IPS-15b (cell line): ENCODE measurements around the gene MT1G.
"Not testable (repeated sequence)": the region's sequence is repeated elsewhere in the genome, so short reads cannot be mapped to it uniquely, and the experiment has no call there.

Experiments used
- H3K27me3 ChIP-seq: one replicate; pipeline ENCODE4 v1.6.1; 2013; ENCODE audit warnings: low read length; ENCODE audit not compliant: control insufficient read depth, insufficient read depth
- H3K36me3 ChIP-seq: one replicate; pipeline ENCODE4 v1.6.1; 2013; ENCODE audit warnings: low read length; ENCODE audit not compliant: control insufficient read depth, insufficient read depth
- H3K4me1 ChIP-seq: one replicate; pipeline ENCODE4 v1.6.1; 2013; ENCODE audit warnings: mild to moderate bottlenecking, low read length; ENCODE audit not compliant: control insufficient read depth, insufficient read depth
- H3K4me3 ChIP-seq: one replicate; pipeline ENCODE4 v1.5.1; 2013; ENCODE audit warnings: low read depth, low read length
- H3K9ac ChIP-seq: one replicate; pipeline ENCODE4 v1.6.1; 2013; ENCODE audit warnings: low read depth, mild to moderate bottlenecking, low read length
- H3K9me3 ChIP-seq: one replicate; pipeline ENCODE4 v1.6.1; 2013; ENCODE audit warnings: mild to moderate bottlenecking, low read length; ENCODE audit not compliant: control insufficient read depth, insufficient read depth

Gene MT1G

GRCh38 chr16:56683424-56684172 is 15.7 kb upstream of the MT1G start:
- Histone ChIP-seq H3K4me3 (peak overlapping the region; percentile 89), H3K9me3 (no peaks in the 10 kb centered on the region), H3K4me1 (peaks cover 9% of the 10 kb centered on the region), H3K9ac (no peak overlapping the region), H3K36me3 (no peaks in the 10 kb centered on the region), H3K27me3 (peaks cover 45% of the 10 kb centered on the region)

GRCh38 chr16:56682703-56683397 is 15.0 kb upstream of the MT1G start:
- Histone ChIP-seq H3K9ac (peak overlapping the region; percentile 79), H3K27me3 (peaks cover 47% of the 10 kb centered on the region), H3K9me3 (no peaks in the 10 kb centered on the region), H3K4me3 (peak overlapping the region; percentile 89), H3K4me1 (peaks cover 9% of the 10 kb centered on the region), H3K36me3 (no peaks in the 10 kb centered on the region)

GRCh38 chr16:56681939-56682702 is 14.3 kb upstream of the MT1G start, which contains the start of gene MT1X:
Gene MT1X, plus strand, starts transcription at chr16:56682470. Its CDS starts 71 bp downstream, at chr16:56682541.
- peaks cover 52% of the 10 kb centered on the region for H3K27me3 ChIP-seq
- peak within 1 kb of the TSS; percentile 79 for H3K9ac ChIP-seq
- H3K4me1 ChIP-seq = peaks cover 10% of the 10 kb centered on the region
- no peaks in the 10 kb centered on the region for H3K36me3 ChIP-seq
- H3K4me3 ChIP-seq = peak within 1 kb of the TSS; percentile 89
- H3K9me3 ChIP-seq = no peaks in the 10 kb centered on the region

- Histone ChIP-seq H3K9me3 (no peaks in the 10 kb centered on the region), H3K9ac (no peak overlapping the region), H3K4me1 (peaks cover 15% of the 10 kb centered on the region), H3K27me3 (peaks cover 69% of the 10 kb centered on the region), H3K36me3 (no peaks in the 10 kb centered on the region), H3K4me3 (no peak overlapping the region)
These were observed 12.0 kb upstream of the MT1G start for GRCh38 chr16:56679818-56680217.

GRCh38 chr16:56679078-56679730 is 11.3 kb upstream of the MT1G start:
- Histone ChIP-seq H3K36me3 (no peaks in the 10 kb centered on the region), H3K9ac (no peak overlapping the region), H3K4me1 (peaks cover 17% of the 10 kb centered on the region), H3K27me3 (peaks cover 69% of the 10 kb centered on the region), H3K9me3 (no peaks in the 10 kb centered on the region), H3K4me3 (no peak overlapping the region)

- peaks cover 11% of the 10 kb centered on the region for H3K4me1 ChIP-seq
- H3K27me3 ChIP-seq = peaks cover 72% of the 10 kb centered on the region
- no peak overlapping the region for H3K4me3 ChIP-seq
- no peaks in the 10 kb centered on the region for H3K36me3 ChIP-seq
- no peaks in the 10 kb centered on the region for H3K9me3 ChIP-seq
- no peak overlapping the region for H3K9ac ChIP-seq
These were observed 9.6 kb upstream of the MT1G start for GRCh38 chr16:56677474-56677873.

GRCh38 chr16:56675685-56676210 is 7.9 kb upstream of the MT1G start:
- Histone ChIP-seq H3K4me3 (peak overlapping the region; percentile 65), H3K27me3 (peaks cover 76% of the 10 kb centered on the region), H3K9ac (peak overlapping the region; percentile 0)

GRCh38 chr16:56674570-56674969 is 6.7 kb upstream of the MT1G start:
- H3K36me3 ChIP-seq, H3K9me3 ChIP-seq, H3K4me3 ChIP-seq, H3K9ac ChIP-seq: not testable (repeated sequence)
- peaks cover 76% of the 10 kb centered on the region for H3K27me3 ChIP-seq
- H3K4me1 ChIP-seq = peaks cover 15% of the 10 kb centered on the region

More at GRCh38 chr16:56675685-56676210, 7.9 kb upstream of the MT1G start:
- Histone ChIP-seq H3K4me1 (peaks cover 11% of the 10 kb centered on the region), H3K9me3 (no peaks in the 10 kb centered on the region), H3K36me3 (no peaks in the 10 kb centered on the region)

GRCh38 chr16:56673921-56674320 is 6.1 kb upstream of the MT1G start:
- no peaks in the 10 kb centered on the region for H3K36me3 ChIP-seq
- H3K4me3 ChIP-seq = no peak overlapping the region
- peaks cover 76% of the 10 kb centered on the region for H3K27me3 ChIP-seq
- H3K9ac ChIP-seq = no peak overlapping the region
- no peaks in the 10 kb centered on the region for H3K9me3 ChIP-seq
- H3K4me1 ChIP-seq = peaks cover 15% of the 10 kb centered on the region

- Histone ChIP-seq H3K4me3 (no peak overlapping the region), H3K36me3 (no peaks in the 10 kb centered on the region), H3K9me3 (no peaks in the 10 kb centered on the region), H3K27me3 (peaks cover 81% of the 10 kb centered on the region), H3K9ac (no peak overlapping the region), H3K4me1 (peaks cover 15% of the 10 kb centered on the region)
These were observed 5.1 kb upstream of the MT1G start for GRCh38 chr16:56672761-56673536.
